GM19351 (cell line): ENCODE data around the gene SNX8.
A peak's percentile ranks its signal among the peaks of the same experiment; 100 is the strongest.
"Not testable (repeated sequence)": the region's sequence is repeated elsewhere in the genome, so short reads cannot be mapped to it uniquely, and the experiment has no call there.

ENCODE experiments used
- ATAC-seq: cut with Tn5 transposase; IDR thresholded peaks from one replicate; pipeline ENCODE4 v1.9.1; 2021; ENCODE audit warnings: mild to moderate bottlenecking, moderate library complexity; ENCODE audit not compliant: unreplicated experiment

The SNX8 gene

GRCh38 chr7:2314209-2314955, at the start of gene SNX8:
TSS of gene SNX8 (minus strand) at chr7:2314441. CDS start at chr7:2314421, 20 bp downstream.
- ATAC-seq, result peak; percentile 61

GRCh38 chr7:2362385-2363088, 48.3 kb upstream of the SNX8 start:
- ATAC-seq, result no peak

- no peak for ATAC-seq
Observed at GRCh38 chr7:2360796-2361195, 46.6 kb upstream of the SNX8 start.

GRCh38 chr7:2359610-2360009, 45.4 kb upstream of the SNX8 start:
- ATAC-seq, result no peak

GRCh38 chr7:2358968-2359527, 44.8 kb upstream of the SNX8 start:
- no peak for ATAC-seq

GRCh38 chr7:2357571-2357970, 43.3 kb upstream of the SNX8 start:
- no peak for ATAC-seq

GRCh38 chr7:2357165-2357564, 42.9 kb upstream of the SNX8 start:
- ATAC-seq, result no peak

DNA sequence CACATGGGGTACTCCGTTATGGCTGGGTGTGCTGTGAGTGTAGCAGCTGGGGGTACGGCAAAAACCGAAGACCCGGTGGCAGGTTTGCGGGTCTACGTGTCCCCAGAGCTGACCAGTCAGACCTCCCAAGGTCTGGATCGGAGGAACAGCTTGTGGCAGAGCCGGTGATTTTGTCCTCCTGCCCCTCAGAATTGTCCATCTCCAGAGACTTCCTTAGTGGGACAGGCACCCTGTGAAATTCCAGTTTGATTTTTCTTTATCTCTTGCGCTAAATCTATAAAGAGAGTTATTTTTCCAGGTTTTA, 41.4 kb upstream of the SNX8 start:
- ATAC-seq, result no peak

DNA sequence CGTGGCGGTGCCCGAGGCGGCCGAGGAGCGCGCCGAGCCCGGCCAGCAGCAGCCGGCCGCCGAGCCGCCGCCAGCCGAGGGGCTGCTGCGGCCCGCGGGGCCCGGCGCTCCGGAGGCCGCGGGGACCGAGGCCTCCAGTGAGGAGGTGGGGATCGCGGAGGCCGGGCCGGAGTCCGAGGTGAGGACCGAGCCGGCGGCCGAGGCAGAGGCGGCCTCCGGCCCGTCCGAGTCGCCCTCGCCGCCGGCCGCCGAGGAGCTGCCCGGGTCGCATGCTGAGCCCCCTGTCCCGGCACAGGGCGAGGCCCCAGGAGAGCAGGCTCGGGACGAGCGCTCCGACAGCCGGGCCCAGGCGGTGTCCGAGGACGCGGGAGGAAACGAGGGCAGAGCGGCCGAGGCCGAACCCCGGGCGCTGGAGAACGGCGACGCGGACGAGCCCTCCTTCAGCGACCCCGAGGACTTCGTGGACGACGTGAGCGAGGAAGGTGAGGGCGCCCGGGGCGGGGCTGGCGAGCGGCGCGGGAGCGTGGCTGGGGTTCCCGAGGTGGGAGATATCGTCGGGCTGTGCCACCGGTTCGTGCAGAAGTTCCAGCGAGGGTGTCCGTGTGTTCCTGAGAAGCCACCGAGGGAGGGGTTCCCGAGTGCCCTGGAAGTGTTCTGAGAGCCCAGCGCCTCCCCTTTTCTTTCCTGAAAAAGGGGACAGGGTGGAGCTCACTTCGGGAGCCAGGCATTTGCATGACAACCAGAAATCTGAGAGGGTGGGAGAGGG, 40.9 kb upstream of the SNX8 start:
- peak; percentile 19 for ATAC-seq

DNA sequence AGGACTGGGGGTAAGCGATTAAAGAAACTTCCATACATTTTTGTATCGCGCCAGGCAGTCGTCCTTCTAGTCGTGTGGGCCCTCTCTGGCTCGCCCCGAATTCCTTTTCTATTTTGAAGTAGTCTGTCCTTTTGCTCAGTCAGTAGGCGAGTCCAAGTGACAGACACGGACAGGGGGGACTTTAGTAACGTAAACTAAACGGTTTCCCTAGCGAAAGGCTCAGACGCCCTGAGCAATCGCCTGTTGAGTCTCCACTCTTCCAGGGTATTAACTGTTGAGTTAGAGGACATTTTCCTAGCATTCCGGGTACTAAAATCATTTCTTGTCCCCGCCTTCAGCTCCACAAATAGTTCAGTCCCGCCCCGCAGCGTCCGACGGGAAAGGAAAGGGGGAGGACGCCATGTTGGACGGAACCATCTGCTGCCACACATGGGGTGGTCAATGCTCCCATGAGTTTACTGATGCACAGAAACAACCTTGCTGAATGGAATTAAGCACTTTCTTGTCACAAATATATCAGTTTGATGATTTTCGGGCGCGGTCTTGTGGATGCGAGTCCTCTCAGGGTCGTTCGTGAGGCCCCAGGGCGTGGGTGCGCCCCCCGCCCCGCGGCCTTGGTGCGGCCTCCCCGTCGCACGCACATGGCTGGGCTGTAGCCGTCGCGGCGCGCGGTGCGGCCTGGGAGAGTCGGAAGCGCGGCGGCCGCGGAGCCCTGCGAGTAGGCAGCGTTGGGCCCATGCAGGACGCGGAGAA, 40.1 kb upstream of the SNX8 start, which contains the start of gene EIF3B:
Gene EIF3B (plus strand): TSS at position 642 of the 753 bp plus-strand sequence. CDS start 95 bp downstream, at position 737.
- ATAC-seq, result peak; percentile 78

- peak; percentile 56 for ATAC-seq
Observed at GRCh38 chr7:2353936-2354185, 39.6 kb upstream of the SNX8 start.

DNA sequence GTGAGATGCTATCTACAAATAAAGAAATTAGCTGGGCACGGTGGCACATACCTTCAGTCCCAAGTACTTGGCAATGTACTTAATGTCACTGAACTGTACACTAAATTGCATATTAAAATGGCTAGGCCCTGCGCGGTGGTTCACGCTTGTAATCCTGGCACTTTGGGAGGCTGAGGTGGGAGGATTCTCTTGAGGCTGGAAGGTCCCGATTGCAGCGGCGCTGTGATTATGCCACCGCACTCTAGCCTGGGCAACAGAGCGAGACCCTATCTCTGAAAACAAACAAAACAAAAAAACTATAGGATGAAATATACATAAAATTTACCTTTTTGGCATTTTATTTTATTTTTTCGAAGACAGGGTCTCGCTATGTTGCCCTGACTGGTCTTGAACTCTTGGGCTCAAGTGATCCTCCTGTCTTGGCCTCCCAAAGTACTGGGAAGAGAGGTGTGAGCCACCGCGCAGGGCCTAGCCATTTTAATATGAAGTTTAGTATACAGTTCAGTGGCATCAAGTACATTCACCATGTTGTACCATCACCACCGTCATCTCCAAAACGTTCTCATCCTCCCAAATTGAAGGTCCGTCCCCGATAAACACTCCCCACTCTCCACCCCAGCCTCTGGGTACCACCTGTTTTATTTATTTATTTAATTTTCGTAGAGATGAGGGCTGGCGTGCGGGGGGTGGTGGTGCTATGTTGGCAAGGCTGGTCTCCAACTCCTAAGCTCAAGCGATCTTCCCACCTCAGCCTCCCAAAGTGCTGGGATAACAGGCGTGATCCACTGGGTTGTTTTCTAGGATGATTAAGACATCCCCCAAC, 39.1 kb upstream of the SNX8 start:
- no peak for ATAC-seq

GRCh38 chr7:2350861-2351260, 36.6 kb upstream of the SNX8 start:
- ATAC-seq, result no peak

DNA sequence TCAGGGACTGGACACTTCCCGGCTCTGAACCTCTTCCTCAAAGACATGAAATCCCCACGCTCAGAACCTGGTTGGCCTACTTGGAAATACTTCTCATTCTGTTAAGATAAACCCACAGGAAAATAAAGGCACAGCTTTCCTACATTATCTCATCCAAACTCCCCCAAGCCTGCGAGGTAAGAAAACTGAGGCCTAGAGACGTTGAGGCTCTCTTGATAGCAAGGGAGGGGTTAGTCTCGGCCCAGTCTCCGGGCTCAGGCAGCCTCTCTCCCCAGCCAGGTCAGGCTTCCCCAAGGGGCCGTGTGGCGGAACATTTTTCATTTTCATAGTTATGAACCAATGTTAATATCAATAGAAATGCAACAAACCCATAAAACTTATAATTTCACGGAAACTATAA, 35.8 kb upstream of the SNX8 start:
- ATAC-seq, result no peak

DNA sequence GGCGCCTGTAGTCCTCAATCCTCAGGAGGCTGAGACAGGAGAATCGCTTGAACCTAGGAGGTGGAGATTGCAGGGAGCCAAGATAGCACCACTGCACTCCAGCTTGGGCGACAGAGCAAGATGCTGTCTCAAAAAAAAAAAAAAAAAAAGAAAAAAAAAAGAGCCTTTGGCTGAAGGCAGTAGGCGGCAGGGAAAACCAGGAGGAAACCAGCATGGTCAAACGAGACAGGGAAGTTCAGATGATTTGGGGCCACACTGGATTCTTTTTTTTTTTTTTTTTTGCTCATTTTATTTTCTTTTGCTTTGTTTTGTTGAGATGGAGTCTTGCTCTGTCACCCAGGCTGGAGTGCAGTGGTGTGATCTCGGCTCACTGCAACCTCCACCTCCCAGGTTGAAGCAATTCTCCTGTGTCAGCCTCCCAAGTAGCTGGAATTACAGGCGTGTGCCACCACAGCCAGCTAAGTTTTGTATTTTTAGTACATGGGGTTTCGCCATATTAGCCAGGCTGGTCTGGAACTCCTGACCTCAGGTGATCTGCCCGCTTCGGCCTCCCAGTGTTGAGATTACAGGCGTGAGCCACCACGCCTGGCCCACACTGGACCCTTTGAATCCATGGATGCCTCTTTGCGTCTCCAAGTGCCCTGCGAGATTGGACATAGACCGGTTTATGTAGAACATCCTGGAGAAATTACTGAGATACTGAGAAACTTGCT, 33.3 kb upstream of the SNX8 start:
- ATAC-seq, result peak; percentile 11

GRCh38 chr7:2336626-2337299, 22.5 kb upstream of the SNX8 start:
- ATAC-seq, result no peak

- ATAC-seq, result not testable (repeated sequence)
Observed at GRCh38 chr7:2332606-2333231, 18.5 kb upstream of the SNX8 start.

DNA sequence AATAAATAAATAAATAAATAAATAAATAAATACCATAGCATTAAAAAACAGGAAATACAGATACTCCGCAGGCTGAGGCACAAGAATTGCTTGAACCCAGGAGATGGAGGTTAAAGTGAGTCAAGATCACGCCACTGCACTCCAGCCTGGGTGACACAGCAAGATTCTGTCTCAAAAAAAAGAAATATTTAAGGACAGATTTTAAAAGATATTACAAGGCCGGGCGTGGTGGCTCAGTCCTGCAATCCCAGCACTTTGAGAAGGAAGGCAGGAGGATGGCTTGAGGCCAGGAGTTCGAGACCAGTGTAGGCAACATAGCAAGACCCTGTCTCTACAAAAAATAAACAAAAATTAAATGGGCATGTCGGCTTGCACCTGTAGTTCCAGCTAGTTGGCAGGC, 17.5 kb upstream of the SNX8 start:
- no peak for ATAC-seq

DNA sequence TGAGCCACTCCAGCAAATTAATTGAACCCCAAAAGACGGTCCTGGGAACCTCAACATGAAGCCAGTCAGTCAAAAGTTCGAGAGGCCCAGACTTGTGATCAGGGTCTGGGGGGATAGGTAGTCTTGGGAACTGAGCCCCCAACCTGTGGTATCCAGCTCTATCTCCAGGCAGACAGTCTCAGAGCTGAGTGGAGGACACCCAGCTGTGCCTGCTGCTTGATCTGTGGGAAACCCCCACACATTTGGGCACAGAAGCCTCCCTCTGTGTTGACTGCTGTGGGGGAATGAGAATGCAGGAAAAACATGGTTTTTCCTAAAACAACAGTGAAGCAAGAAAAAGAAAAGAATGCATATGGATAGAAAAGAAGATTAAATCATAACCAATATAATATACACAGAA, 16.3 kb upstream of the SNX8 start:
- no peak for ATAC-seq
